GM19043 (cell line): ENCODE measurements around the gene CCR2.
"Not testable (repeated sequence)": the region's sequence is repeated elsewhere in the genome, so short reads cannot be mapped to it uniquely, and the experiment has no call there.

Experiments used
- ATAC-seq: cut with Tn5 transposase; IDR thresholded peaks from one replicate; pipeline ENCODE4 v1.9.1; 2021; ENCODE audit warnings: low read depth; ENCODE audit not compliant: unreplicated experiment

CCR2 gene

GRCh38 chr3:46353647-46354410 is at the start of gene CCR2:
CCR2 (plus strand) TSS chr3:46354111; CDS start chr3:46357528, 3,417 bp downstream.
- ATAC-seq: no peak

GRCh38 chr3:46304739-46305138 is 49.2 kb upstream of the CCR2 start:
- ATAC-seq: no peak

GRCh38 chr3:46312991-46313390 is 40.9 kb upstream of the CCR2 start:
- no peak for ATAC-seq

GRCh38 chr3:46314517-46314916 is 39.4 kb upstream of the CCR2 start:
- ATAC-seq: no peak

GRCh38 chr3:46316206-46316605 is 37.7 kb upstream of the CCR2 start:
- ATAC-seq: no peak

- no peak for ATAC-seq
Measured at GRCh38 chr3:46318207-46318927, 35.5 kb upstream of the CCR2 start.

GRCh38 chr3:46321461-46322104 is 32.3 kb upstream of the CCR2 start:
- no peak for ATAC-seq

- ATAC-seq: no peak
Measured at GRCh38 chr3:46324036-46324435, 29.9 kb upstream of the CCR2 start.

GRCh38 chr3:46325645-46326300 is 28.1 kb upstream of the CCR2 start:
- no peak for ATAC-seq

GRCh38 chr3:46330676-46331075 is 23.2 kb upstream of the CCR2 start:
- not testable (repeated sequence) for ATAC-seq

GRCh38 chr3:46334741-46335478 is 19.0 kb upstream of the CCR2 start:
- ATAC-seq: no peak

- no peak for ATAC-seq
Measured at GRCh38 chr3:46335541-46335940, 18.4 kb upstream of the CCR2 start.

- no peak for ATAC-seq
Measured at GRCh38 chr3:46337911-46338310, 16.0 kb upstream of the CCR2 start.

GRCh38 chr3:46338840-46339239 is 15.1 kb upstream of the CCR2 start:
- no peak for ATAC-seq

GRCh38 chr3:46344476-46344875 is 9.4 kb upstream of the CCR2 start:
- ATAC-seq: no peak

GRCh38 chr3:46348823-46349482 is 5.0 kb upstream of the CCR2 start:
- no peak for ATAC-seq

- ATAC-seq: peak; percentile 69
Measured at GRCh38 chr3:46349484-46350261, 4.2 kb upstream of the CCR2 start.

- ATAC-seq: peak; percentile 26
Measured at GRCh38 chr3:46350262-46350565, 3.7 kb upstream of the CCR2 start.

GRCh38 chr3:46351646-46352045 is 2.3 kb upstream of the CCR2 start:
- ATAC-seq: no peak
